Measurements from ENCODE around the gene CRYBB2. TPM values are rescaled to one million over a fixed set of nuclear protein-coding genes. Genes with fewer than 3 reads are reported as not detected.
A peak's percentile ranks its signal among the peaks of the same experiment; 100 is the strongest.
"Not testable (repeated sequence)": the region's sequence is repeated elsewhere in the genome, so short reads cannot be mapped to it uniquely, and the experiment has no call there.

CRYBB2 gene
- total RNA-seq, 4 donors from 2014 or later = not detected

- Histone ChIP-seq H3K27me3 (peaks cover 0 to 18% of the 10 kb centered on the region in 2 donors), H3K9me3 (no peaks in the 10 kb centered on the region), H3K4me1 (peaks cover 0 to 4% (median 0%) of the 10 kb centered on the region in 4 donors), H3K4me3 (no peak overlapping the region), H3K27ac (no peak overlapping the region), H3K36me3 (no peaks in the 10 kb centered on the region)
- WGBS, 2 donors = 10 to 18% methylated on average over 24 to 30 of the region's 30 CpGs
- peak in 1 of 2 donors; percentile 18 for DNase-seq (ENCODE audit: low spot score in 2 of 2)
- TF ChIP-seq CTCF (IDR thresholded peaks at IDR 0.05) (peak; percentile 19 to 55 (median 41)), POLR2A (IDR thresholded peaks at IDR 0.05) (no peak)
These were observed 16.3 kb downstream of the CRYBB2 start for GRCh38 chr22:25235547-25236290.

GRCh38 chr22:25236417-25236816 lies 17.0 kb downstream of the CRYBB2 start:
- no peak for DNase-seq (ENCODE audit: low spot score in 2 of 2)
- Histone ChIP-seq H3K36me3 (no peaks in the 10 kb centered on the region), H3K27me3 (peaks cover 0 to 18% of the 10 kb centered on the region in 2 donors), H3K9me3 (no peaks in the 10 kb centered on the region), H3K4me3 (no peak overlapping the region), H3K27ac (no peak overlapping the region), H3K4me1 (peaks cover 0 to 4% (median 0%) of the 10 kb centered on the region in 4 donors)
- 87 to 91% methylated on average over 6 of the region's 6 CpGs for WGBS, 2 donors
- TF ChIP-seq EP300 (IDR thresholded peaks at IDR 0.05) (no peak), CTCF (IDR thresholded peaks at IDR 0.05) (no peak), POLR2A (IDR thresholded peaks at IDR 0.05) (no peak)

GRCh38 chr22:25237503-25237902 lies 18.1 kb downstream of the CRYBB2 start:
- Histone ChIP-seq H3K4me1 (peaks cover 0 to 4% (median 0%) of the 10 kb centered on the region in 4 donors), H3K27me3 (peaks cover 0 to 18% of the 10 kb centered on the region in 2 donors), H3K4me3 (no peak overlapping the region), H3K27ac (no peak overlapping the region), H3K36me3 (no peaks in the 10 kb centered on the region), H3K9me3 (no peaks in the 10 kb centered on the region)
- no peak for DNase-seq (ENCODE audit: low spot score in 2 of 2)
- TF ChIP-seq POLR2A (IDR thresholded peaks at IDR 0.05) = no peak
- TF ChIP-seq CTCF (IDR thresholded peaks at IDR 0.05) = no peak
- TF ChIP-seq EP300 (IDR thresholded peaks at IDR 0.05) = no peak
- 77% methylated on average over 4 of the region's 4 CpGs for WGBS, 2 donors

GRCh38 chr22:25238058-25238457 lies 18.6 kb downstream of the CRYBB2 start:
- H3K4me1 ChIP-seq; DNase-seq (ENCODE audit: low spot score in 2 of 2); H3K36me3 ChIP-seq; H3K4me3 ChIP-seq; H3K27ac ChIP-seq; H3K9me3 ChIP-seq: not testable (repeated sequence)
- 79 to 81% methylated on average over 8 to 9 of the region's 9 CpGs for WGBS, 2 donors
- H3K27me3 ChIP-seq = peaks cover 0 to 17% of the 10 kb centered on the region in 2 donors

- not testable (repeated sequence) for H3K36me3 ChIP-seq; H3K4me1 ChIP-seq; H3K27me3 ChIP-seq; H3K9me3 ChIP-seq; H3K27ac ChIP-seq; DNase-seq (ENCODE audit: low spot score in 2 of 2); H3K4me3 ChIP-seq
- WGBS, 2 donors = 38 to 57% methylated on average over 1 of the region's 1 CpG
These were observed 35.7 kb downstream of the CRYBB2 start for GRCh38 chr22:25255169-25255568.

GRCh38 chr22:25267567-25267966 lies 48.1 kb downstream of the CRYBB2 start:
- H3K27ac ChIP-seq; H3K27me3 ChIP-seq; H3K36me3 ChIP-seq; H3K4me3 ChIP-seq; H3K4me1 ChIP-seq; DNase-seq (ENCODE audit: low spot score in 2 of 2): not testable (repeated sequence)
- peaks cover 0 to 14% (median 0%) of the 10 kb centered on the region in 4 donors for H3K9me3 ChIP-seq
- WGBS, 2 donors = 76 to 82% methylated on average over 4 of the region's 4 CpGs

- H3K9me3 ChIP-seq = peaks cover 0 to 16% (median 0%) of the 10 kb centered on the region in 4 donors
- not testable (repeated sequence) for H3K27ac ChIP-seq; H3K27me3 ChIP-seq; H3K36me3 ChIP-seq; H3K4me3 ChIP-seq; DNase-seq (ENCODE audit: low spot score in 2 of 2); H3K4me1 ChIP-seq
- WGBS, 2 donors = 83 to 100% methylated on average over 1 of the region's 1 CpG
These were observed 49.5 kb downstream of the CRYBB2 start for GRCh38 chr22:25268902-25269301.

- H3K27ac ChIP-seq; H3K4me1 ChIP-seq; H3K27me3 ChIP-seq; H3K4me3 ChIP-seq; H3K36me3 ChIP-seq; DNase-seq (ENCODE audit: low spot score in 2 of 2): not testable (repeated sequence)
- H3K9me3 ChIP-seq = peaks cover 0 to 13% (median 0%) of the 10 kb centered on the region in 4 donors
- WGBS, 2 donors = 44 to 46% methylated on average over 2 of the region's 2 CpGs
These were observed 50.6 kb downstream of the CRYBB2 start for GRCh38 chr22:25270061-25270460.

GRCh38 chr22:25273231-25273630 lies 53.8 kb downstream of the CRYBB2 start:
- H3K9me3 ChIP-seq = peaks cover 0 to 13% (median 0%) of the 10 kb centered on the region in 4 donors
- not testable (repeated sequence) for H3K4me1 ChIP-seq; H3K27ac ChIP-seq; H3K27me3 ChIP-seq; H3K36me3 ChIP-seq; DNase-seq (ENCODE audit: low spot score in 2 of 2); H3K4me3 ChIP-seq
- WGBS, 2 donors = 83 to 87% methylated on average over 4 of the region's 4 CpGs

- not testable (repeated sequence) for H3K9me3 ChIP-seq; H3K4me1 ChIP-seq; H3K27me3 ChIP-seq; DNase-seq (ENCODE audit: low spot score in 2 of 2); H3K4me3 ChIP-seq; H3K27ac ChIP-seq; H3K36me3 ChIP-seq
- WGBS, 2 donors = 81 to 87% methylated on average over 3 of the region's 3 CpGs
These were observed 54.5 kb downstream of the CRYBB2 start for GRCh38 chr22:25273928-25274327.

Measured in tibial nerve (tissue), 4 donors.